Large intestine (tissue), 3 donors: Measurements from ENCODE around the gene PALLD. TPM values are rescaled to one million over a fixed set of nuclear protein-coding genes. Genes with fewer than 3 reads are reported as not detected.

ENCODE experiments used
- DNase-seq, 2 donors: peaks; one replicate each; pipeline versions ENCODE4 v3.0.0 to v3.0.0-alpha.2; 2013
- H3K27ac ChIP-seq: one replicate; pipeline ENCODE4 v1.5.1; 2013; ENCODE audit warnings: low read length
- H3K27me3 ChIP-seq: 2 replicates; pipeline ENCODE4 v1.6.1; 2013; ENCODE audit warnings: low read length; ENCODE audit not compliant: control insufficient read depth, insufficient read depth
- H3K36me3 ChIP-seq: 2 replicates; pipeline ENCODE4 v1.6.1; 2013; ENCODE audit warnings: low read length; ENCODE audit not compliant: control insufficient read depth, insufficient read depth
- H3K4me1 ChIP-seq: one replicate; pipeline ENCODE4 v1.6.1; 2013; ENCODE audit warnings: low read length; ENCODE audit not compliant: control insufficient read depth, insufficient read depth
- H3K4me3 ChIP-seq: one replicate; pipeline ENCODE4 v1.5.1; 2013; ENCODE audit warnings: low read length
- H3K9me3 ChIP-seq: one replicate; pipeline ENCODE4 v1.6.1; 2013; ENCODE audit warnings: mild to moderate bottlenecking, low read depth, low read length, moderate library complexity; ENCODE audit not compliant: control insufficient read depth
- WGBS: methylation state at CpG from one replicate; pipeline ENCODE4 v1.1.5; 2013; ENCODE audit warnings: low lambda C conversion rate; ENCODE audit not compliant: insufficient coverage; 5-methylcytosine and 5-hydroxymethylcytosine counted together
- polyA plus RNA-seq: library from polyadenylated mRNA; unstranded; fragments of 120-200 nt; gene quantifications from one replicate; pipeline ENCODE4 v1.2.1, GENCODE V29; 2013

PALLD gene
- polyA plus RNA-seq, 1 donor, result 59.7 TPM

DNA sequence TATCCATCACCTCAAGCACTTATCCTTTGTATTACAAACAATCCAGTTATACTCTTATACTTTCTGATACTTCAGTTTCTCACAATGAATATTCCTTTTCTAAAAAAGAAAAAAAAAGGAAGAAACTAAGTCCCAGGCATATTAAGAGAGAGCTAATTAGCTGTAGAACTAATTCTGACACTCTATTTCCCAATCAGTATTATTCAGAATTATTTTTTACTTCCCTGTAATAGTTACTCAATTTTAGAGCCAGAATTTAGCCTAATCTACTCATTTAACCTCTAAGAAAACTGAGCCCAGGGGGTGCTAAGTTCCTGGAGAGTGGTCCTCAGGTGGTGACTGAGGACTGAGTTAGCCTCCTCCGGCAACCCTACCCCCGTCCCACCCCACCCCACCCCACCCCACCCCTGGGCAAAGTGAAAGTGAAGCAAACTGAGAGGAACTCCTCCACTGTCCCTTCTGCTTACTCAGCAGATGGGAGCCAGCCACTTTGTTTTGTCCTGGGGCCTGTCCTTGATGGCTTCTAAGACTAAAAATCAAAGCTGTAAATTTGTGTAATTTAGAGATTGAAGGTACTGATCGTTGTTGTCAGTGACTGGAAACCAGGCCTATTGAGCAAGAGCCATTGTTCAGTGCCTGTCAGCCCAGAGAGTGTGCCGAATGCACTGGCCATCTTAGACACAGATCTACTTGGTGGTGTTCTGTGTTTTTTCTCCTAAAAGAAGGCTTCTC lies 351.1 kb downstream of the PALLD start:
- no peak overlapping the region for H3K4me3 ChIP-seq
- no peaks in the 10 kb centered on the region for H3K27me3 ChIP-seq
- WGBS, result no CpG with 5 or more reads among the region's 4 CpGs
- no peak overlapping the region for H3K27ac ChIP-seq
- H3K36me3 ChIP-seq, result no peaks in the 10 kb centered on the region
- peaks cover 2% of the 10 kb centered on the region for H3K4me1 ChIP-seq
- DNase-seq, result peak in 1 of 2 donors; percentile 26
- no peaks in the 10 kb centered on the region for H3K9me3 ChIP-seq

GRCh38 chr4:168849030-168849675 lies 352.3 kb downstream of the PALLD start:
- H3K4me1 ChIP-seq, result peaks cover 2% of the 10 kb centered on the region
- 13% methylated on average over 2 of the region's 10 CpGs for WGBS

DNA sequence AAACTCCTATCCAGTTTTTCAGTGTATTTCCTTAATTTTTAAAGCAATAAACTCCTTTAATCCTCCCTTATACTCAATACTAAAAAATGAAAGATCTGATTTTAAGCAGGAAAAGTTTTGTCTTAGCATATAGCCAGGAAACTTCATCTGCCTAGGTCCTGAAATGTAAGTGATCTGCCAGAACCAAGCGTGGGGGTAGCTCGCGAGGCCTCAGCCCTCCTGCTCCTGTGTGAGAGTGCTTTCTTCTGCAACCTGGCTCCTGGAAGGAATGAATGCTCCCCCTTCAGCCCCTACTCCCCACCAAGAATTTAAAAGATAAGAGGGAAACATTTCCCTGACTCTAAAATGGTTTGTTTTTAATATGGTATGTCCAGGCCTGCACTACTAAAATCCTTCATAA lies 353.1 kb downstream of the PALLD start:
- 90% methylated on average over 2 of the region's 3 CpGs for WGBS
- no peak overlapping the region for H3K27ac ChIP-seq
- DNase-seq, result no peak
- H3K4me1 ChIP-seq, result peaks cover 2% of the 10 kb centered on the region
- no peaks in the 10 kb centered on the region for H3K27me3 ChIP-seq
- H3K9me3 ChIP-seq, result no peaks in the 10 kb centered on the region
- H3K36me3 ChIP-seq, result no peaks in the 10 kb centered on the region
- H3K4me3 ChIP-seq, result no peak overlapping the region

More at GRCh38 chr4:168849030-168849675, 352.3 kb downstream of the PALLD start:
- Histone ChIP-seq H3K27me3 (no peaks in the 10 kb centered on the region), H3K9me3 (no peaks in the 10 kb centered on the region), H3K4me3 (no peak overlapping the region), H3K36me3 (no peaks in the 10 kb centered on the region), H3K27ac (no peak overlapping the region)
- DNase-seq, result no peak

GRCh38 chr4:168852387-168852786 lies 355.5 kb downstream of the PALLD start:
- Histone ChIP-seq H3K36me3 (no peaks in the 10 kb centered on the region), H3K9me3 (no peaks in the 10 kb centered on the region), H3K27me3 (no peaks in the 10 kb centered on the region), H3K4me3 (no peak overlapping the region), H3K27ac (no peak overlapping the region), H3K4me1 (peaks cover 2% of the 10 kb centered on the region)
- DNase-seq, result no peak
- WGBS, result no CpG with 5 or more reads among the region's 3 CpGs

DNA sequence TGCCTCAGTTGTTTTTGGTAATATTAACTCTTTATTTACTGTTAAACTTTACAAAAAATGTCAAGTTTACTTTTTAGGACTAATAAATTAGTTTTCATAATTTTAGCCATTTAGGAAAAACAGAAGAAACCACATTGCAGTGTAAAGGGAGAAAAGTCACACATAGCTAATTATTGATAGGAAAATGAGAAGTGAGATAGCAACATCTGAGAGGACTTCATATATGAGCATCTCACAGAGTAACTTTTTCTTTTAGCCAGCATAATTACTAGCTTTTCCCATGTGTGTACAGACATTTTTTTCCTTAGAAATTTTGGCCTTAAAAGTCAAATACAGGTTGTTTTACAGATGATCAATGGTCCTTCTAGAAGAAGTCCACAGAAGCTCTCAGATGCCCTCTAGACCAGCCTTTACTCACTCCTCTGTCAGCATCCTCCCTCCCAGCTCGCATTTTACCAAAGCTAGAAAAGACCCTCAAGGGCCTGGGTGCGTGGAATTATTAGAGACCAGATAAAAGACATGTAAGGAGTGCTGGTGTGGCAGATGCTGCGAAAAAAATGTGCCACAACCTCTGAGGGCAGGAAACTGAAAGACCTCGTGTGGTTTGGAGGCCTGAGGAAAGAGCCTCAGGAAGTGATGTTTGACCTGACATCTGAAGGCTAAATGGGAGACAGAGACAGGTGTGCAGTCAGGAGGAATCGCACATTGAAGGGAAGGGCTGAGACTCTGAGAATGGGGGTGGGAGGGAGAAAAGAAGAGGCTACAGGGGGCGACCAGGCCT lies 356.3 kb downstream of the PALLD start:
- Histone ChIP-seq H3K36me3 (no peaks in the 10 kb centered on the region), H3K4me1 (peaks cover 2% of the 10 kb centered on the region), H3K9me3 (no peaks in the 10 kb centered on the region), H3K4me3 (no peak overlapping the region), H3K27me3 (no peaks in the 10 kb centered on the region), H3K27ac (no peak overlapping the region)
- 100% methylated on average over 1 of the region's 6 CpGs for WGBS
- DNase-seq, result no peak

DNA sequence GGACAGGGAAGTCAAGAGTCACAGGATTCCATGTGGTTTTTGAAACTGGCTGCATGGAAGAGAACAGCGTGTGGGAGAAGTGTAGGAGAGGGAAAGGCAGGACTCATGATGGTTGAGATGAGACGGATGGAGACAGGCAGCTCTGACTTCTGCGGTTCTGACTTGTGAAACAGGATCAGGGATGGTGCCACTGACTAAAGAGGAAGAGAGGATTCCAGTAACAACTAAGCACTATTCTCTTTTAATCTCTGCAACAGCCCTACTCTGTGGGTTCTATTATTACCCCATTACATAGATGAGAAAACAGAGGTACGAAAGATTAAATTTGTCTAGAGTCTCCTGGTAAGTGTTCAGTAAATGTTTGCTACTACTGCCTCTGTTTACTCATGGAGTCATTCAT lies 356.9 kb downstream of the PALLD start:
- Histone ChIP-seq H3K4me3 (no peak overlapping the region), H3K27ac (no peak overlapping the region), H3K36me3 (no peaks in the 10 kb centered on the region), H3K9me3 (no peaks in the 10 kb centered on the region), H3K27me3 (no peaks in the 10 kb centered on the region), H3K4me1 (no peaks in the 10 kb centered on the region)
- no peak for DNase-seq
- WGBS, result 88% methylated on average over 1 of the region's 4 CpGs

DNA sequence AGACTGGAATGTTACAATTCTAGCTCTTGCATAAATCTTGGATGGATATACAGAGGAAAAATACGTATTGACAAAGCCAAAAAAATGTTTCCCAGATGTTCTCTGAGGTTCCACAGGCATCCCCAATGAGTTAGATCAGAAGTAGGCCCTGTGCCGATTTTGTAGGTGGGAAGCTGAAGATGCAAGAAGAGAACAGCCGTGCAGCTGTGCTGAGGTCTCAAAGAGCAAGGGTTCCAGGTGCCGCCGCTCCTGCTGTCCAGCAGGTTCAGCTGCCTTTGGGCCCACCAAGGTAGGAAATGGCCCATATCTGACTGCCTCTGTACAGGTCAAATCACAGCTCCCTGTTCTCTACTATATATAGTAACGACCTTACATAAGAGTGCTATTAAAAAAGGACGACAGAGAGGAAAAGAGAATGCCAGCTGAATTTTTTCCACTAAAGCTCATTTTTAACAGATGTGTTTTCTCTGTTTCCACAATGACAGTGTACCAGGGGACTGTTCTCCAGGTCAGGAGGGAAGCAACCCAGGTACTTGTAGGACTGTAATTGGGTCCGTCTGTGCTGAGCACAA lies 357.6 kb downstream of the PALLD start:
- 95% methylated on average over 3 of the region's 8 CpGs for WGBS
- Histone ChIP-seq H3K4me1 (no peaks in the 10 kb centered on the region), H3K36me3 (peaks cover 3% of the 10 kb centered on the region), H3K27ac (no peak overlapping the region), H3K9me3 (no peaks in the 10 kb centered on the region), H3K4me3 (no peak overlapping the region), H3K27me3 (no peaks in the 10 kb centered on the region)
- no peak for DNase-seq

GRCh38 chr4:168856312-168856711 lies 359.5 kb downstream of the PALLD start:
- no peaks in the 10 kb centered on the region for H3K9me3 ChIP-seq
- H3K27me3 ChIP-seq, result no peaks in the 10 kb centered on the region
- H3K27ac ChIP-seq, result no peak overlapping the region
- H3K4me3 ChIP-seq, result no peak overlapping the region
- H3K36me3 ChIP-seq, result peaks cover 3% of the 10 kb centered on the region
- H3K4me1 ChIP-seq, result no peaks in the 10 kb centered on the region
- no peak for DNase-seq
- WGBS, result no CpG with 5 or more reads among the region's 2 CpGs

DNA sequence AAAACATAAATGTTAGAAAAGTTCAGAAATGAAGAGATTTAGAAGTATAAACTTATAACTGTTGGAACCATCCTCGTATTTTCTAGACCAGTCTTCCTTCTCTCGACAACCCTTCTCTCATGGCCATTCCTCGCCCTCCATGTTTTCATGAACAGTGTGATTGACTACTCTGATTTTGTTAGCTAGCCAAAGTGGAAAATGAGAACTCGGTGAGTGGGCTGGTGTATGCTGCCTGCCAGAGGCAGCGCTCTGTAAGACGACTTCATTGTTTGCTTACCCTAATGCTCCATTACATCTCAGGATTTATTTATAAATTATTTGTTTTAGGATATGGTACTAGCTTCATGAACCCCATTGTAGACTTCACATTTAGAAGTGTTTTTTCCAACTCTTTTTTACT lies 360.2 kb downstream of the PALLD start:
- DNase-seq, result no peak
- WGBS, result 50% methylated on average over 1 of the region's 6 CpGs
- Histone ChIP-seq H3K27me3 (no peaks in the 10 kb centered on the region), H3K27ac (no peak overlapping the region), H3K4me3 (no peak overlapping the region), H3K4me1 (no peaks in the 10 kb centered on the region), H3K36me3 (peaks cover 3% of the 10 kb centered on the region), H3K9me3 (no peaks in the 10 kb centered on the region)

- Histone ChIP-seq H3K4me1 (no peaks in the 10 kb centered on the region), H3K4me3 (no peak overlapping the region), H3K27ac (no peak overlapping the region), H3K9me3 (no peaks in the 10 kb centered on the region), H3K36me3 (peaks cover 3% of the 10 kb centered on the region), H3K27me3 (no peaks in the 10 kb centered on the region)
- DNase-seq, result no peak
- 67% methylated on average over 2 of the region's 5 CpGs for WGBS
These were observed 360.9 kb downstream of the PALLD start for GRCh38 chr4:168857546-168858314.
